ENCODE measurements around the gene CTNNAL1.

CTNNAL1 gene

GRCh38 chr9:109030426-109030825 lies 17.1 kb upstream of the CTNNAL1 start:
- DNase-seq (ENCODE audit: low read depth), result no peak
- no peak overlapping the region for H3K4me3 ChIP-seq (ENCODE audit: control insufficient read depth, low read depth, low read length)
- TF ChIP-seq CTCF (IDR thresholded peaks at IDR 0.05; ENCODE audit: control insufficient read depth, insufficient read depth, low read depth, low read length, missing control alignments), result no peak

- H3K4me3 ChIP-seq (ENCODE audit: control insufficient read depth, low read depth, low read length), result no peak overlapping the region
- TF ChIP-seq CTCF (IDR thresholded peaks at IDR 0.05; ENCODE audit: control insufficient read depth, insufficient read depth, low read depth, low read length, missing control alignments), result no peak
- no peak for DNase-seq (ENCODE audit: low read depth)
Observed at GRCh38 chr9:109028457-109028856, 15.2 kb upstream of the CTNNAL1 start.

- TF ChIP-seq CTCF (IDR thresholded peaks at IDR 0.05; ENCODE audit: control insufficient read depth, insufficient read depth, low read depth, low read length, missing control alignments), result no peak
- no peak for DNase-seq (ENCODE audit: low read depth)
- no peak overlapping the region for H3K4me3 ChIP-seq (ENCODE audit: control insufficient read depth, low read depth, low read length)
Observed at GRCh38 chr9:109027176-109027575, 13.9 kb upstream of the CTNNAL1 start.

- no peak for DNase-seq (ENCODE audit: low read depth)
- TF ChIP-seq CTCF (IDR thresholded peaks at IDR 0.05; ENCODE audit: control insufficient read depth, insufficient read depth, low read depth, low read length, missing control alignments), result no peak
- no peak overlapping the region for H3K4me3 ChIP-seq (ENCODE audit: control insufficient read depth, low read depth, low read length)
Observed at GRCh38 chr9:109026306-109026705, 13.0 kb upstream of the CTNNAL1 start.

- DNase-seq (ENCODE audit: low read depth), result no peak
- TF ChIP-seq CTCF (IDR thresholded peaks at IDR 0.05; ENCODE audit: control insufficient read depth, insufficient read depth, low read depth, low read length, missing control alignments), result no peak
- no peak overlapping the region for H3K4me3 ChIP-seq (ENCODE audit: control insufficient read depth, low read depth, low read length)
Observed at GRCh38 chr9:109022873-109023272, 9.6 kb upstream of the CTNNAL1 start.

- H3K4me3 ChIP-seq (ENCODE audit: control insufficient read depth, low read depth, low read length), result no peak overlapping the region
- DNase-seq (ENCODE audit: low read depth), result no peak
- no peak for TF ChIP-seq CTCF (IDR thresholded peaks at IDR 0.05; ENCODE audit: control insufficient read depth, insufficient read depth, low read depth, low read length, missing control alignments)
Observed at GRCh38 chr9:109020581-109021511, 7.5 kb upstream of the CTNNAL1 start.

Data from AG09309 (cell line).